B cell (primary cell): ENCODE results near the gene DOCK6. TPM values are rescaled to one million over a fixed set of nuclear protein-coding genes. Genes with fewer than 3 reads are reported as not detected.

Experiments
- ATAC-seq: fragments of 200-7000 bp; cut with Tn5 transposase; one replicate; pipeline ENCODE4 v1.10.0; 2021; ENCODE audit warnings: low read depth, mild to moderate bottlenecking, moderate number of reproducible peaks, moderate library complexity
- CTCF ChIA-PET: fragments of 350-600 bp; sonication (Branson Sonifier 250); formaldehyde crosslinking; loops from one replicate; lab custom pipeline; 2021; ENCODE audit warnings: antibody characterized with exemption, inconsistent platforms; lab: Charles Lee
- POLR2A ChIA-PET: fragments of 350-600 bp; sonication (Branson Sonifier 250); formaldehyde crosslinking; loops from one replicate; lab custom pipeline; 2021; ENCODE audit warnings: antibody characterized with exemption; lab: Charles Lee
- DNase-seq: peaks from one replicate; pipeline ENCODE4 v3.0.0; 2013
- H2AFZ ChIP-seq: 2 replicates; pipeline ENCODE4 v1.6.1; 2012; ENCODE audit warnings: mild to moderate bottlenecking, low read depth, low read length; ENCODE audit not compliant: insufficient read depth, poor library complexity, severe bottlenecking
- H3K27ac ChIP-seq, 2 donors: 1 replicate in 1 of 2; 2 replicates in 1 of 2; pipeline ENCODE4 v1.5.1; 2012 to 2013; ENCODE audit warnings: low read length in 2 of 2, mild to moderate bottlenecking in 2 of 2, moderate library complexity in 1 of 2
- H3K27me3 ChIP-seq, 4 experiments: fragments of 200-600 bp in 1 of 4; sonication (generic) in 1 of 4; replicated peaks in 1 of 4; 1 replicate in 2 of 4; 2 replicates in 2 of 4; pipeline versions ENCODE4 v1.6.1 to v1.7.0; 2013 to 2016; ENCODE audit warnings: low read length in 3 of 4, mild to moderate bottlenecking in 2 of 4, mixed read lengths in 1 of 4, moderate library complexity in 1 of 4; ENCODE audit not compliant: insufficient read depth in 4 of 4, control insufficient read depth in 3 of 4; ENCODE audit errors: control extremely low read depth in 1 of 4
- H3K36me3 ChIP-seq, 2 experiments: replicated peaks in 1 of 2; 1 replicate in 1 of 2; 2 replicates in 1 of 2; pipeline versions ENCODE4 v1.6.1 to v1.7.1; 2013; ENCODE audit warnings: low read length in 1 of 2; ENCODE audit not compliant: insufficient read depth in 2 of 2, control insufficient read depth in 1 of 2; ENCODE audit errors: control extremely low read depth in 1 of 2, extremely low read depth in 1 of 2
- H3K4me1 ChIP-seq, 2 donors: fragments of 200-600 bp in 1 of 2; sonication (generic) in 1 of 2; 1 replicate in 1 of 2; 2 replicates in 1 of 2; pipeline versions ENCODE4 v1.5.1 to v1.6.1; 2013 to 2017; ENCODE audit warnings: low read length in 2 of 2; ENCODE audit not compliant: control insufficient read depth in 2 of 2, insufficient read depth in 2 of 2
- H3K4me2 ChIP-seq: replicated peaks from 2 replicates; pipeline ENCODE3; 2012; ENCODE audit warnings: mild to moderate bottlenecking, low read depth, low read length; ENCODE audit not compliant: poor library complexity, severe bottlenecking
- H3K4me3 ChIP-seq, 5 experiments: fragments of 200-600 bp in 1 of 5; sonication (generic) in 1 of 5; 1 replicate in 3 of 5; 2 replicates in 2 of 5; pipeline versions ENCODE4 v1.5.1 to v1.7.0; 2011 to 2016; ENCODE audit warnings: low read length in 4 of 5, mild to moderate bottlenecking in 4 of 5, low read depth in 2 of 5, control low read depth in 1 of 5, moderate library complexity in 1 of 5; ENCODE audit not compliant: insufficient read depth in 1 of 5; ENCODE audit errors: control extremely low read depth in 1 of 5, extremely low read depth in 1 of 5
- H3K79me2 ChIP-seq: fragments of 200-600 bp; sonication (generic); one replicate; pipeline ENCODE4 v1.6.0; 2016; ENCODE audit warnings: low read length; ENCODE audit not compliant: control insufficient read depth, insufficient read depth
- H3K9ac ChIP-seq: fragments of 200-600 bp; sonication (generic); 2 replicates; pipeline ENCODE4 v1.6.1; 2017; ENCODE audit warnings: mild to moderate bottlenecking, low read length, moderate library complexity
- H3K9me3 ChIP-seq, 3 donors: one replicate each; pipeline versions ENCODE4 v1.6.1 to v1.7.1; 2013; ENCODE audit warnings: low read length in 2 of 3; ENCODE audit not compliant: control insufficient read depth in 2 of 3, insufficient read depth in 1 of 3; ENCODE audit errors: control extremely low read depth in 1 of 3
- H4K20me1 ChIP-seq: 2 replicates; pipeline ENCODE4 v1.6.0; 2012; ENCODE audit warnings: mild to moderate bottlenecking, low read length; ENCODE audit not compliant: insufficient read depth, control insufficient read depth, poor library complexity, severe bottlenecking
- H3K27ac Mint-ChIP-seq: one replicate; pipeline ENCODE4 v1.8.0; 2021; ENCODE audit warnings: mixed read lengths
- H3K27me3 Mint-ChIP-seq: one replicate; pipeline ENCODE4 v1.8.0; 2021; ENCODE audit warnings: mixed read lengths
- H3K4me1 Mint-ChIP-seq: one replicate; pipeline ENCODE4 v1.8.0; 2021; ENCODE audit warnings: mixed read lengths
- H3K4me3 Mint-ChIP-seq: one replicate; pipeline ENCODE4 v1.8.0; 2021; ENCODE audit warnings: mixed read lengths
- H3K9me3 Mint-ChIP-seq: one replicate; pipeline ENCODE4 v1.8.0; 2022; ENCODE audit warnings: mixed read lengths; ENCODE audit not compliant: insufficient read depth
- CTCF ChIP-seq: fragments of 200-600 bp; IDR thresholded peaks from one replicate; pipeline ENCODE4 v1.8.0; 2022; ENCODE audit warnings: antibody characterized with exemption, mild to moderate bottlenecking
- EZH2 ChIP-seq: IDR thresholded peaks from 2 replicates; pipeline ENCODE4 v1.6.1; 2012; ENCODE audit warnings: borderline replicate concordance, low read depth, mild to moderate bottlenecking, moderate library complexity, low read length; ENCODE audit not compliant: insufficient read depth, poor library complexity, severe bottlenecking
- WGBS: methylation state at CpG from one replicate; pipeline ENCODE4 v1.1.5; 2013; ENCODE audit warnings: missing lambda C conversion rate; ENCODE audit not compliant: insufficient coverage; 5-methylcytosine and 5-hydroxymethylcytosine counted together
- intact Hi-C: fragments of 100-400 bp; cut with micrococcal nuclease; formaldehyde crosslinking; loops from one replicate; pipeline ENCODE4 v1.10.0; 2022
- polyA plus RNA-seq: library from polyadenylated mRNA; depleted of rRNA; stranded (reverse); fragments of >200 nt; gene quantifications from 2 replicates; pipeline ENCODE4 v1.2.3, GENCODE V29; 2012
- total RNA-seq, 2 donors: library from RNA; stranded (reverse); fragments of 120-200 nt in 1 of 2; gene quantifications; 1 replicate in 1 of 2; 2 replicates in 1 of 2; pipeline versions ENCODE4 v1.2.3 to v1.2.4, GENCODE V29; 2013 to 2022

The DOCK6 gene
- total and polyA plus RNA-seq, 2 donors (not counting 1 experiment from before 2014, with no cell fraction given), result 5.3 to 11.9 TPM

GRCh38 chr19:11210656-11210928, 51.7 kb downstream of the DOCK6 start:
- Mint-ChIP-seq H3K27me3 (no peaks in the 10 kb centered on the region), H3K27ac (no peak overlapping the region), H3K9me3 (no peaks in the 10 kb centered on the region), H3K4me1 (peaks cover 5% of the 10 kb centered on the region), H3K4me3 (no peak overlapping the region)
- Histone ChIP-seq H3K9me3 (no peaks in the 10 kb centered on the region), H2AFZ (no peak overlapping the region), H3K27ac (no peak overlapping the region), H4K20me1 (no peaks in the 10 kb centered on the region), H3K4me3 (no peak overlapping the region), H3K9ac (no peak overlapping the region), H3K79me2 (no peaks in the 10 kb centered on the region), H3K36me3 (no peaks in the 10 kb centered on the region), H3K4me1 (peaks cover 0 to 6% of the 10 kb centered on the region in 2 donors), H3K27me3 (no peaks in the 10 kb centered on the region), H3K4me2 (no peak overlapping the region)
- ChIA-PET POLR2A (no interaction called here), CTCF (no interaction called here)
- WGBS, result 100% methylated on average over 1 of the region's 1 CpG
- no peak for ATAC-seq
- intact Hi-C loops, result no loop called here
- no peak for TF ChIP-seq CTCF
- TF ChIP-seq EZH2, result no peak
- DNase-seq, result no peak

- no peak overlapping the region for H3K4me3 Mint-ChIP-seq
- H3K27me3 Mint-ChIP-seq, result no peaks in the 10 kb centered on the region
- H3K4me2 ChIP-seq, result no peak overlapping the region
- H3K9ac ChIP-seq, result no peak overlapping the region
- no peak overlapping the region for H3K27ac ChIP-seq
- H3K9me3 Mint-ChIP-seq, result no peaks in the 10 kb centered on the region
- H3K4me3 ChIP-seq, result no peak overlapping the region
- no peak for DNase-seq
- H3K36me3 ChIP-seq, result no peaks in the 10 kb centered on the region
- intact Hi-C loops, result no loop called here
- ATAC-seq, result no peak
- ChIA-PET POLR2A (interaction anchor here (0.7 kb wide), 1 partner anchor 181 kb away, joined by 3 read pairs; no protein-coding TSS in a partner anchor), CTCF (no interaction called here)
- peaks cover 6% of the 10 kb centered on the region for H3K4me1 Mint-ChIP-seq
- WGBS, result 93% methylated on average over 2 of the region's 2 CpGs
- no peak overlapping the region for H2AFZ ChIP-seq
- TF ChIP-seq EZH2 (no peak), CTCF (no peak)
- H3K27ac Mint-ChIP-seq, result no peak overlapping the region
- peaks cover 0 to 8% of the 10 kb centered on the region in 2 donors for H3K4me1 ChIP-seq
- H3K79me2 ChIP-seq, result no peaks in the 10 kb centered on the region
- H3K9me3 ChIP-seq, result no peaks in the 10 kb centered on the region
- no peaks in the 10 kb centered on the region for H4K20me1 ChIP-seq
- H3K27me3 ChIP-seq, result no peaks in the 10 kb centered on the region
Observed at GRCh38 chr19:11209839-11210655, 52.3 kb downstream of the DOCK6 start.
